Amygdala (tissue), 56 donors: Measurements from ENCODE around the gene SLC66A2.
"Not testable (repeated sequence)": the region's sequence is repeated elsewhere in the genome, so short reads cannot be mapped to it uniquely, and the experiment has no call there.

ENCODE experiments used
- DNase-seq, 56 donors: peaks; one replicate each; lab custom pipeline; 2025; lab: John Stamatoyannopoulos, UW

SLC66A2 gene

DNA sequence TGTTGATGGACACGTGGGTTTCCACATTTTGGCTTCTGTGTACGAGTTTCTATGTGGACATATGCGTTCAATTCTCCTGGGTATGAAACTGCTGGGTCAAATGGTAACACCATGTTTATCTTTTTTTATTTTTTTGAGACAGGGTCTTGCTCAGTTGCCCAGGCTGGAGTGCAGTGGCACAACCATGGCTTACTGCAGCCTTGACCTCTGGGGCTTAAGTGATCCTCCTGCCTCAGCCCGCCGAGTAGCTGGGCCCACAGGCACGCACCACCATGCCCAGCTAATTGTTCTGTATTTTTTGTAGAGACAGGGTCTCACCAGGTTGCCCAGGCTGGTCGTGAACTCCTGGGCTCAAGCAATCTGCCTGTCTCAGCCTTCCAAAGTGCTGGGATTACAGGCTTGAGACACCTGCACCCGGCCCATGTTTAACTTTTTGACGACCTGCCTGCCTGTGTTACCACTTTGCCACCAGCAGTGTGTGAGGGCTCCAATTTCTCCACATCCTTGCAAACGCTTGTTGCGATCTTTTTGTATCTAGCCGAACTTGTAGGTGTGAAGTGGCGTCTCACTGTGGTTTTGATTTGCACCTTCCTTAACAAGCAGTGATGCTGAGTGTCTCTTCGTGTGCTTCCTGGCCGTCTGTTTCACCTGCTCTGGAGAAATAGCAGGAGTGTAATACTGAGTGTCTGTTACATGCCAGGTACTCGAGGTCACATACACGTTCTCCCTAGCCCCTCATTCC, 19.9 kb upstream of the SLC66A2 start:
- DNase-seq = no peak

DNA sequence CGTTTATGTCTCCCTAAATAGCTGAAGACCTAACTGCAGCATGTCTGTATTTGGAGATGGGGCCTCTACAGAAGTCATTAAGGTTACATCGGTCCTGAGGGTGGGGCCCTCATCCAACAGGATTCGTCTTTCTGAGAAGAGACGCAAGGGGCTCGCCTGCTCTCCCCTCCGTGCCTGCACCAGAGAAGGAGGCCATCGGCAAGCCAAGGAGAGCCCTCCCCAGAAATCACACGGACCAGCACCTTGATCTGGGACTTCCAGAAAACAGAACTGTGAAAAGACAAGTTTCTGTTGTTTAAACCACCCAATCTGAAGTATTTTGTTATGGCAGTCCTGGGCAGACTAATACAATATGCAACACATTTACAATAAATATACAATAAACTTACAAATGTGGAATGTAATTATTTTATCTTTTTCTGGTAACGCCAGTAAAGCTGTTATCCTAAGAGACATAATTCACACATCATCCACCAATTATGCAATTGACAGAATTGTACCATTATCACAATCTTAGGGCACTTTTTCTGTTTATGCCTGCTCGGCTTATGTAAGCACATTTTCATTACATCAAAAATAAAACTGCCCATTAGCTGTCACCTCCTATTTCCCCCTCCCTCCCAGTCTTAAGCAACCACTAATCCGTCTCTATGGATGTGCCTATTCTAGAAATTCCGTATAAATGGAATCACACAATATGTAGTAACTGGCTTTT, 19.1 kb upstream of the SLC66A2 start:
- no peak for DNase-seq

DNA sequence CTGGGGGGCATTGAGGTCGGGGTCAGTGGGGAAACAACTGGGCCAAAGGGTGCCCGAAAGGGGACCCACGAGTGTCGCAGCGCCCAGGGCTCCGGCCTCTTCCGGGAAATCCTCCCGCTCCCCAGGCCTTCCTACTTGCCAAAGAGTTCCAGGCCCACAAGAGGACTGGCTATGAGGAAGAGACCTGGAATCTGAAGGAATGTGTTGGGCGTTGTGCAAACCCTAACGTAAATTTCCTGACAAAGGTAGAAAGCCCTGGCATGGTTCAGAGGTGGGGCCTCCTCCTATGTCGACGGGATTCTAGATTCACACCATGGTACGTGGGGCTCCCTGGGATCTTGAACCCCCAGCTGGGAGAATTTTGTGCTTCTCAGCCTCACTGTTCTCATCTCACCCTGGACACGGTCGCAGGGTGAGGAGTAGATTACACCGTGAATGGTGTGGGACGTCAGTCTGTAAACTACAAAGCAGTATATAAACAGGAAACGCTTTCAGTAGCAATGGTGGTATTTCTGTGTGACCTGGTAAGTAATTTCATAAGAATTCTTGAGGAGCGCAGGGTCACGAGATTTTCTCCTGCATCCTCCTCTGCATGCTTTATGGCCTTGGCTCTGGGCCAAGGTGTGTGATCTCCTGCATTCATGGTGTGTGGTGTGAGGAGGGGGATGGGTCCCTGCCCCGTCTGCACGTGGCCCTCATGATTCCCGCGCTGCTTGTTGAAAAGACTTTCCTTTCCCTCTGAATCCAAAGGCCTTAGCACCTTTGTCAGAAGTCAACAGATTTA, 13.9 kb upstream of the SLC66A2 start:
- peak in 2 of 56 donors; percentile 23 to 51 for DNase-seq

DNA sequence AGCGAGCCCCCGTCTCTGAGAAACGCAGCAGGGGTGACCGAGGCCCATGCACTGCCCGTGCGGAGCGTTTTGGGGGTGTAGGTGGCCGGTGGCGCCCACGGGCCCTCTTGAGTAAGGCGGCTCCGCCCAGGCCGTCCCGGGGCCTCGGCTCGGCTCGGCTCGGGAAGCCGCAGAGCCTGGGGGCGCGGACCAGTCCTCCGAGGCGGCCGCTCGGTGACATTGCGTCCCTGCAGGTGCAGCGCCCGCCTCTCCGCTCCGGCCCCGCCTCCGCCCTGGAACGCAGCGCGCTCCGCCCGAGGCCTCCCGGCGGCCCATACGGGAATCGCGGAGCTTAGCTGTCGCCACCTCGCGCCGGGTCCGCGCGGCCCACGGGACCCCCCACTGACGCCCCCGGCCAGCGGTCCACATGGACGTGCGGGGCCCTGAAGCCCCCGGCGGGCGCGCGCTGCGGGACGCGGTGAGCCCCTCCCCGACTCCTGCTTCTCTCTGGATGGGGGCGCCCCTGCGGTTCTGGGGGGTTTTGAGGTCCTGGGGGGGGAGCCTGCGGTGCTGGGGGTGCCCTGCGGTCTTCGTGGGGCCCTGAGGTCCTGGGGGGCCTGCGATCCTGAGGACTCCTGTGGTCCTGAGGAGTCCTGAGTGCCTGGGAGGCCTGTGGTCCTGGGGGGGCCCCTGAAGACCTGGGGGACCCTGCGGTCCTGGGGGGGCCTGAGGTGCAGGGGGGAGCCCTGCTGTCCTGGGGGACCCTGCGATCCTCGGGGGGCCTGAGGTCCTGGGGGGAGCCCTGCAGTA, 13.1 kb upstream of the SLC66A2 start, which contains the start of gene HSBP1L1:
Gene HSBP1L1 (plus strand): TSS at position 314 of the 789 bp plus-strand sequence. CDS start 93 bp downstream, at position 407.
- DNase-seq = peak in 6 of 56 donors; percentile 22 to 52 (median 36)

DNA sequence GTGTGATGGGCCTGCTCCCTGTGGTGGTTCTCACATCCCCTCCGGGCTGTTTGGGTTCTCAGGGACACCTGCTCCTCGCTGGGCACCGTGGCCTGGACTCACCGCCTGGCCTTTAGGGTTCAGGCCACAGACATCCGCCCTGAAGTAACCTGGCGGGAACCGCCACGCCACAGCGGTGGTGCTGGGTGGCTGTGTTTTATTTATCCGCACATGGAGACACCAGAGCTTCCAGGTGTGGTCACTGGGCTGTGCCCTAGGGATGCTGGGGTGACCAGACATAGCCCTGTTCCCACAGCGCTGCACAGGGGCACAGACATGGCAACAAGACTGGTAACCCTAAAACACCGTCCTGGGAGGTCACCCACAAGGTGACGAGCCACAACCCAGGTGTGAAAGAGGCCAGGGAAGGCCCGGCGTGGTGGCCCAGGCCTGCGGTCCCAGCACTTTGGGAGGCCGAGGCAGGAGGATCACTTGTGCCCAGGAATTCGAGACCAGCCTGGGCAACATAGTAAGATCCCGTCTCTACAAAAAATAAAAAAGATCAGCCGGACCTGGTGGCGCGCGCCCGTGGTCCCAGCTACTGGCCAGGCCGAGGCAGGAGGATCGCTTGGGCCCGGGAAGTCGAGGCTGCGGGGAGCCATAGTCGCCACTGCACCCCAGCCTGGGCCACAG, 12.3 kb upstream of the SLC66A2 start:
- DNase-seq = no peak

DNA sequence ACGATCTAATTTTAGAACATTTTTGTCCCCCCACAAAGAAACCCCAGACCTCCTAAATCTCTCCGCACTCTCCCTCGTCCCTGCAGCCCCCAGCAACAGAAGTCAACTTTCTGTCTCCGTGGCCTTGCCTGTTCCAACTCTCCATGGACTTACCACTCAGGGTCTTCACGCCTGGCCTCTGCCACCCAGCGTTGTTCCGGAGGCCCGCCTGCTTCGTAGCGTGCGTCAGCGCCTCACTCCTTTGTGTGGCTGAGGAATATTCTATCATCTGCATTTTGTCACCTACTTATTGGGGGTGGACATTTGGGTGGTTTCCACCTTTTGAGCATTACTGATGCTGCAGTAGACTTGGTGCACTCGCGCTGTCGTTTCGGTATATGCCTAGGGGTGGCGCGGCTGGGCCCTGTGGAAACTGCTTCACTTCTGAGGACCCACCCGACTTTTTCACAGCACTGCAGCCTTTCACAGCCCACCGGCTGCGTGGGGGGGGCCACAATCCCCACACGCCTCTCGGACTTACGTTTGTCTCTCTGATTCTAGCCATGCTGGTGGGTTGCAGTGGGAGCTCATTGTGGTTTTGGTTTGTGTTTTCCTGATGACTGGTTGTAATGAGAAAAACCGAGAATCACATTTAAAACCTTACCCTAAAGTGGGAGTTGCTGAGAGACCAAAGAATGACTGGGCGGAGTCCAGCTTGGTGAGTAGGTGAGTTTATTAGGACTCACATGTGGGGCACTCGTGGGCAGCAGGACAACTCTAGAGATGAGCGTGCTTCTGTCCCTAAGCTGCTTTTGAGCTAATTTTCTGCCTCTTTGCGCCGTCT, 11.6 kb upstream of the SLC66A2 start:
- peak in 3 of 56 donors; percentile 20 to 45 (median 29) for DNase-seq

DNA sequence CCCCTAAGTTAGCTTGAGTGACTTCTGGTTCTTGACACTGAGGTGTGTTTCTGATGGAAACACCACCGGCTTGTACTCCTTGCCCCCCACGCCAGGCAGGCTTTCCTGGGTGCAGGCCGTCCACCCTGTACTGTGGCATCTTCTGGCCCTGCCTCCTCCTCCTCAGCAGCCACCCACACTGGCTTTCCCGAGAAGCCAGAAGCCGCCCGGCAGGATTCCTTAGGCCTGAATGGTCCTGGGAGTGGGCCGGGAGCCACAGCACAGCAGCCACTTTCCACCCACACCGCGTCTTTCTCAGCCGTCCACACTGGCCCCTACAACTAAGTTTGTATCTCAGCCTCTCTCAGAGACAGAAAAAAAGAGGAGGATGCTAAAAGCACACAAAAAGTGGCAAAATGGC, 10.9 kb upstream of the SLC66A2 start:
- DNase-seq = no peak

DNA sequence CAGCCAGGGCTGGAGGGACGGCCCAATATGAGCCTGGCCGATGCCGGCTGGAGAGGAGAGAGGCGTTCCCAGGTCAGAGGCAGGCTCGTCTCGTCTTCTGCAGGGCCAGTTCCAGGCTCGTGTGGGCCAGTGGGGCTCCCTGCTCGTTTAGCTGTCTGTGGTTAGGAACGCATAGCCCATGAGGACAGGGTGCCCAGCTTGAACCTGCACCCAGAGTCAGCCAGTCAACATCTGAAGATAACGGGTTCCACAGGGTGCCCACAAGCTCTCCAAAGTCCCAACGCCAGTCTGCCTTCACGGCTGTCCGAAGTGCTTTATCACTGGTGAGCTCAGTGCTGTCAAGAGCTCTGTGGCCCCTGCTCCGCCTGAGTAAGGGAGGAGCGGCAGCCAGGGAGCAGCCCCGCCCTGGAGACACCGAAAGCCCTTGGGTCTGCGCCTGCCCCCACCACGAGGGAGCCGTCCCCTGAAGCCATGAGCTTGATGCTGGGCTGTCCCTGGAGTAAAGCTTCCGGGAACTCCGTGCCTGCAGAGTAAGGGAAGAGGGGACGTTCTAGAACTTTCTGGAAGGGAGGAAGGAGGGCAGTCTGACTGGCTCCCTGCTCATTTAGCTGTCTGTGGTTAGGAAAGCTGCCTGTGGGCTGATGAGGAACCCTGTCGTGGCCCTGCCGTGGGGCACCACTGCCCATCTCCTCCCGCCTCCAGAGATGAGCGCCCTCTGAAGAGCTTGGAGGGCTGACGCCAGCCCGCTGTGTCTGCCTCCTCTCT, 10.3 kb upstream of the SLC66A2 start:
- DNase-seq = peak in 1 of 56 donors; percentile 50

DNA sequence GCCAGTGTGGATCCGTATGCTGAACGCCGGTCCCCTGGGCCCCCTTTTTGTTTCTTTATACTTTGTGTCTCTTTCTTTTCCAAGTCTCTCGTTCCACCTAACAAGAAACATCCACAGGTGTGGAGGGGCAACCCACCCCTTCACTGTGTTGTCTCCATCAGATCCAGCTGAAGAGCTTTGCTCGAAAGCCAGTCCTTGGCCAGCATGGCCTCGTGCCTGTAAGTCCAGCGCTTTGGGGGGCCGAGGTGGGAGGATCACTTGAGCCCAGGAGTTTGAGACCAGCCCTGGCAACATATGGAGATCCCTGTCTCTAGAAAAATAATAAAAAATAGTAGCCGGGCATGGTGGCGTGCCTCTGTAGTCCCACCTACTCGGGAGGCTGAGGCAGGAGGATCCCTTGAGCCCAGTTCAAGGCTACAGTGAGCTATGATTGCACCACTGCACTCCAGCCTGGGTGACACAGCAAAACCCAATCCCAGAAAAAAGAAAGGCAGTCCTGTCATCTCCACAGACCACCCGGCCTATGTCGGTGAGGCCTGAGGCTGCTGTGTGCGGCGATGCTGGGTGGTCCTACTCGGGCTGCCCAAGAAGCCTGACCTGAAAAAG, 9.6 kb upstream of the SLC66A2 start:
- no peak for DNase-seq

DNA sequence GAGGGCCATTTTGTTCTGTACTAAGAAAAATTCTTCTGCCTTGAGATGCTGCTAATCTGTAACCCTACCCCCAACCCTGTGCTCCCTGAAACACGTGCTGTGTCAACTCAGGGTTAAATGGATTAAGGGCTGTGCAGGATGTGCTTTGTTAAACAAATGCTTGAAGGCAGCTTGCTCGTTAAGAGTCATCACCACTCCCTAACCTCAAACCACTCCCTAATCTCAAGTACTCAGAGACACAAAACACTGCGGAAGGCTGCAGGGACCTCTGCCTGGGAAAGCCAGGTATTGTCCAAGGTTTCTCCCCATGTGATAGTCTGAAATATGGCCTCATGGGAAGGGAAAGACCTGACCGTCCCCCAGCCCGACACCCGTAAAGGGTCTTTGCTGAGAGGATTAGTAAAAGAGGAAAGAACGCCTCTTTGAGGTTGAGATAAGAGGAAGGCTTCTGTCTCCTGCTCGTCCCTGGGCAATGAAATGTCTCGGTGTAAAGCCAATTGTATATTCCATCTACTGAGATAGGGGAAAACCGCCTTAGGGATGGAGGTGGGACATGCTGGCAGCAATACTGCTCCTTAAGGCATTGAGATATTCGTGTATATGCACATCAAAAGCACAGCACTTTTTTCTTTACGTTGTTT, 8.8 kb upstream of the SLC66A2 start:
- DNase-seq = not testable (repeated sequence)

DNA sequence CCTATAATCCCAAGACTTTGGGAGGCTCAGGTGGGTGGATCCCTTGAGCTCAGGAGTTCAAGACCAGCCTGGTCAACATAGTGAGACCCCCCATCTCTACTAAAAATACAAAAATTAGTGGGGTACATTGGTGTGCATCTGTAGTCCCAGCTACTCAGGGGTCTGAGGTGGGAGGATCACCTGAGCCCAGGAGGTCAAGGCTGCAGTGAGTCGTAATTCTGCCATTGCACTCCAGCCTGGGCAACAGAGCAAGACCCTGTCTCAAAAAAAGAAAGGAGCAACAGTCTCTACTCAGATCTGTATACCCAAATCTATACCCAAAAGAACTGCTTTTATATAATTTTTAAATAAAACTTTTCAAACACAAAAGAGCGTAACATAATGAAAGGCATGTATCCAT, 7.5 kb upstream of the SLC66A2 start:
- no peak for DNase-seq

DNA sequence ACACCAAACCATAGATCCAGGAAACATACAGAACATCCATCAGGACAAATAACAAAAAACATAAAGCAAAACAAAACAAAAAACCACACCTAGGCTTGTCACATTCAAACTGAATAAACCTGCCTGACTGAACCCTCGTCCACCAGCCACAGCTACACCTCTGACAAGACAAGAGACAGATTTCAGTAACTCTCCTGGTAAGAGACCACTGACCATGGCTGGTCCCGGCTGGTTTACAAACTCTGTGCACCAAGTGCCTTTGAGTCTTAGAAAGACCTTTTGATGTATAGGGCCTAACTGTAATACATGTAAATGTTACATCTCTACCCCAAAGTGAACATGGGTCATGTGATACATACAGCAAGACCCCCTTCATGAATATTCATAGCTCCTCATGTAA, 4.8 kb upstream of the SLC66A2 start:
- DNase-seq = no peak

DNA sequence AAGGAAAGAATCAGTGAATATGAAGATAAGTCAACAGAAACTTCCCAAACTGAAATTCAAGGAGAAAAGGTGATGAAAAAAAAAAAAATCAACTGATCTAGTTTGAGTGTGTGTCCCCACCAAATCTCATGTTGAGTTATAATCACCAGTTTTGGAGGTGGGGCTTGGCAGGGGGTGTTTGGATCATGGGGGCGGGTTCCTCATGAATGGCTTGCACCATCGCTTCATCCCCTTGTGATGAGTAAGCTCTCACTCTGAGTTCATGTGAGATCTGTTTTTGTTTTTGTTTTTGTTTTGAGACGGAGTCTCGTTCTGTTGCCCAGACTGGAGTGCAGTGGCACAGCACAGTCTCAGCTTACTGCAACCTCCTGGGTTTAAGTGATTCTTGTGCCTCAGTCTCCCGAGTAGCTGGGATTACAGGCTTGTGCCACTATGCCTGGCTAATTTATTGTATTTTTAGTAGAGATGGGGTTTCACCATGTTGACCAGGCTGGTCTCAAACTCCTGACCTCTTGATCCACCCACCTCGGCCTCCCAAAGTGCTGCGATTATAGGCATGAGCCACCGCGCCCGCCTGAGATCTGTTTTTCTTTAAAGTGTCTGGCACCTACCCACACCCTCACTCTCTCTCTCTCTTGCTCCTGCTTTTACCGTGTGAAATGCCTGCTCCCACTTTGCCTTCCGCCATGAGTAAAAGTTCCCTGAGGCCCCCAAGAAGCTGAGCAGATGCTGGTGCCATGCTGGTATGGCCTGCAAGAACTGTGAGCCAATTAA, 4.0 kb upstream of the SLC66A2 start:
- no peak for DNase-seq

DNA sequence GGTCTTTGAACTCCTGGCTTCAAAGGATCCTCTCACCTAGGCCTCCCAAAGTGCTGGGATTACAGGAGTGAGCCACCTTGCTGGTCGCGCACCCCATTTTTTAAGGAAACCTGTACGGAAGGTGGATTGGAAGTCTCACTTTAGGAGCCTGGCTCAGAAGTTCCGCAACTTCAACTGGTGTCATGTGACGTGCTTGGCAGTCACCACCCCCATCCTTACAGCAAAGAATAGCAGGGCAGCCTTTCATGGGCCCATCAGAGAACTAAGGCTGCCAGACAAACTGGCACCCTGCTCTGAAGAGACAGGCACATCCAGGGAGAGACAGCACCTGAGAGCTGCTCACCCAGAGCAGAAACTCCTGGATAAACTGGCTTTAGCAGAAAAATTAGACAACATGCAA, 3.3 kb upstream of the SLC66A2 start:
- DNase-seq = peak in 2 of 56 donors; percentile 33 to 52

DNA sequence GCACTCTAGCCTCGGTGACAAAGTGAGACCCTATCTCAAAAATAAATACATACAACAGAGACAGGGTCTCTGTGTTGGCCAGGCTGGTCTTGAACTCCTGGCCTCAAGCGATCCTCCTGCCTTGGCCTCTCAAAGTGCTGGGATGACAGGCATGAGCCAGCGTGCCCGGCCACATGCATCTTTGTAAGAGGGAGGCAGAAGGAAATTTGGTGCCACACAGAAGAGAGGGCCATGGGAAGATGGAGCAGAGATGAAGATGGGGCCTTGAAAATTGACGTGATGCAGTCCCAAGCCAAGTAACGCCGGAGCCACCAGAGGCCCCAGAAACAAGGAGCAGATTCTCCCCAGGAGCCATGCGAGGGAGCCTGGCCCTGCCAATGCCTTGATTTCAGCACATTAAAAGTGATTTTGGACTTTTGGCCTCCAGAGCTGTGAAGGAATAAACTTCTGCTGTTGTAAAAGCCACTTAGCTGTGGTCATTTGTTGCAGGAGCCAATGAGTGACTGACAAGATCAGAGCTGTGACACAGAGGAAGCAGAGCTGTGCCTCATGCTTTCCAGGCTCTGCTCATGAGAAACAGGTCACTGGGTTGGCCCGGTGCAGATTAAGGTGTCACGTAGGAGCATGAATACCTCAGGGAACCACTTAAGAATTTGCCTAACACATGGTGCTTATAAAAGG, 2.7 kb upstream of the SLC66A2 start:
- no peak for DNase-seq
